ENCODE results near the gene FOXL3.

The FOXL3 gene

DNA sequence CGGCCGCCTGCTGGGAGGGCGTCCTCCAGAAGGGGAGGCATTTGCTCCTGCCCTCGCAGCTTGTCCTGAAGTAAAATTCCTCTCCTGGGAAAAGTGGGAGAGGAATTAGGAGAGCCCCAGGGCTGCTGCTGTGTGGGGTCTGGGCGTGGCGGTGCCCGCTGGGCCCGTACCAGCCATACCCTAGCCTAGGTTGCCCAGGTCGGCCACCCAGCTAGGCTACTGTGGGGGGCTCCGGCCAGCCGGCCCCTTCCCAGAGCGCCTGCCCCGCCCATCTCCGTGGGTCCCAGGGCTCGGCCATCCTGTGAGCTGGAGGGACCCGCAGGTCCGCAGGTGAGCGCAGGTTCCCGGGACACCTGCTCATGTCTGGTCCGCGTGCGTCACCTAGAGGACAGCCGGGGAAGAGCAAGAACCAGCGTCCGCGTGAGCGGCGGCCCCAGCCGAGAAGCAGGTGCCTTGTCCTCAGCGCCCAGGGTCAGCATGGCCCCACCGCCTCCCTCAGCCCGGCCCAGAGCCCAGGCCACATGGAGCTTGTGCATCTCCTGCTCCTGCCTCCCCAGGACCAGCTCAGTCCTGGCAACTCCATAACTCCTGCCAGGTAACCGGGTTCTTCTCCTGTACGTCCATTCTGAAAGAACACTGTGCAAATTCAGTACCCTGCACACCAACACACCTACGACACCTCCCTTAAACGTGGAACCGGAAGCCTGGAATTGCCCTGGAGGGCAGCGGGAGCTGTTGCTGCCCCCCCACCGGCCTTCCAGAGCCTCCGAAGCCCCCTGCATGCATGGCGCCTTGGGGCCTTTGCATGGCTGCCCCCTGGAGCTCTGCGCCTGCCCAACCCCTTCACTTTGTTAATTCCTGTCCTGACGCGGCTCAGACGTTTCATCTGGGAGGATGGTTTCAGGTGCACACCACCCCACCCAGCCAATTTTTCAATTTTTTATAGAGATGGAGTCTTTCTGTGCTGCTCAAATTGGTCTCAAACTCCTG, 22.8 kb upstream of the FOXL3 start:
- no peak for DNase-seq (ENCODE audit: low read depth in 2 of 2)

- no peak for DNase-seq (ENCODE audit: low read depth in 2 of 2)
These were observed 21.0 kb upstream of the FOXL3 start for GRCh38 chr7:268991-269390.

GRCh38 chr7:269721-270120, 20.2 kb upstream of the FOXL3 start:
- DNase-seq (ENCODE audit: low read depth in 2 of 2) = no peak

DNA sequence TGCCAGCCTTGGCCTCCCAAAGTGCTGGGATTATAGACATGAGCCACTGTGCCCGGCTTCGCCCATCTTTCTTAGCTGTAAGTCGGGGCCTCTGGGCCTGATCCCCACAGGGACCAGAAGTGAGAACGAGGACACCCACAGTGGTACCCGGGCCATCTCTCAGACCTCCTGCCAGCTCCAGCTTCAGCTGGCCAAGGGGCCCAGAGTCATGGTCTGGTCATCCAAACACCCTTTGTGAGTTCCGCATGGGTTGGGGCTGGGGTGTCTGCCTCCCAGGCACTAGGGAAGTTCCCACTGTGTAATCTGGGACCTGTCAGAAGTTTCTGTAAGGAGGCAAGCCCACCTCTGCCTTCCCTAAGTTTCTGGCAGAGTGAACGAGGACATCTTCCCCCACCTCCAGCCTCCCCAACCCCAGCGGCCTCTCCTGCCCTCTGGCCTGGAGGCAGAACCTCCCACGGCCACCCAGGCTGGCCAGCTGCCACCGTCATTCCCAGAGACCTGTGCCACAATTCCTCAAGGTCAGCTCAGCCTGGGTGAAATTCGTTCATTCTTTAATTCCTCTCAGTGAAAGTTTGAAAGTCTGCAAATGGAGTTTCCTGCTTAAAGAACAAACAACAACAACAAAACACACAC, 19.5 kb upstream of the FOXL3 start:
- no peak for DNase-seq (ENCODE audit: low read depth in 2 of 2)

- DNase-seq (ENCODE audit: low read depth in 2 of 2) = no peak
These were observed 18.5 kb upstream of the FOXL3 start for GRCh38 chr7:271266-272107.

- no peak for DNase-seq (ENCODE audit: low read depth in 2 of 2)
These were observed 17.8 kb upstream of the FOXL3 start for GRCh38 chr7:272108-272615.

GRCh38 chr7:272631-273030, 17.3 kb upstream of the FOXL3 start:
- no peak for DNase-seq (ENCODE audit: low read depth in 2 of 2)

- no peak for DNase-seq (ENCODE audit: low read depth in 2 of 2)
These were observed 16.6 kb upstream of the FOXL3 start for GRCh38 chr7:273327-273726.

DNA sequence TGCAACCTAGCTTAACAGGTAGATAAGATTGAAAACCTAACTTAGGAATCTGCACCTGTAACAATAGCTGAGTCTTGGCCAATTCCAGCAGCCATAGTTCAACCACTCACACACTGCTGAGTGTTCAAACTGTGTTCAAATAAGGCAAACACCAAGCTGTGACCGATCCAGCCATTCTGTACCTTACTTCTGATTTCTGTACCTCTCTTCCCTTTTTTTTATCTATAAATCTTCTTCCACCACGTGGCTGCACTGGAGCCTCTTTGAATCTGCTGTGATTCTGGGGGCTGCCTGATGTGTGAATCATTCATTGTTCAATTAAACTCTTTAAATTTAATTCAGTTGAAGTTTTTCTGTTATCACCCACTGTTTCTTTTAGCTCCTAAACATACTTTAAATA, 15.7 kb upstream of the FOXL3 start:
- DNase-seq (ENCODE audit: low read depth in 2 of 2) = no peak

GRCh38 chr7:276230-276835, 13.6 kb upstream of the FOXL3 start:
- DNase-seq (ENCODE audit: low read depth in 2 of 2) = no peak

- DNase-seq (ENCODE audit: low read depth in 2 of 2) = no peak
These were observed 12.7 kb upstream of the FOXL3 start for GRCh38 chr7:277228-277627.

- DNase-seq (ENCODE audit: low read depth in 2 of 2) = no peak
These were observed 11.9 kb upstream of the FOXL3 start for GRCh38 chr7:278081-278480.

GRCh38 chr7:279821-280220, 10.1 kb upstream of the FOXL3 start:
- DNase-seq (ENCODE audit: low read depth in 2 of 2) = no peak

DNA sequence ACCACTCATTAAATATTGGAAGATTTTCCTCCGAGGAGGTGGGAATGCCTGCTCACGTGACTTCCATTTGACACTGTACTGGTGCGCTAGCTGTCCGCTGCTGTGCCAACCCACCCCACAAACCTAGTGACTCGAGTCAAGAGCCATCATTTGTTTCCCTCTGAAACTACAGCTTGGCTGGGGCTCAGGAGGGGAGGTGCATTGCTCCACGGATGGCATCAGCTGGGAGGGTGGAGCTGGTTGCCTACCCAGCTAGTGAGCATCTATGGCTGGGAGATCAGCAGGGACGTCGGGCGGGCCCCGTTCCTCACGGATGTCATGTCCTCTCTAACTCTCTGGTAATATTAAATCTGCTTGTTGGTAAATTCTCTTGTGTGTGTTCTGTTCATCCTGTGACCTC, 9.5 kb upstream of the FOXL3 start:
- DNase-seq (ENCODE audit: low read depth in 2 of 2) = no peak

DNA sequence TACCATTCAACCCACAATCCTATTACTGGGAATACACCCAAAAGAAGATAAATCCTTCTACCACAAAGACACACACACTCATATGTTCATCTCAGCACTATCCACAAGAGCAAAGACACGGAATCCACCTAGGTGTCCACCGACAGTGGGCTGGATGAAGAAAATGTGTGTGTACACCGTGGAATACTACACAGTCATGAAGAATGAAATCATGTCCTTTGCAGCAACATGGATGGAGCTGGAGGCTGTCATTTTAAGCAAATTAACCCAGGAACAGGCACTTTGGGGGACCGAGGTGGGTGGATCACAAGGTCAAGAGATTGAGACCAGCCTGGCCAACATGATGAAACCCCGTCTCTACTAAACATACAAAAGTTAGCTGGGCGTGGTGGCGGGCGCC, 8.3 kb upstream of the FOXL3 start:
- no peak for DNase-seq (ENCODE audit: low read depth in 2 of 2)

DNA sequence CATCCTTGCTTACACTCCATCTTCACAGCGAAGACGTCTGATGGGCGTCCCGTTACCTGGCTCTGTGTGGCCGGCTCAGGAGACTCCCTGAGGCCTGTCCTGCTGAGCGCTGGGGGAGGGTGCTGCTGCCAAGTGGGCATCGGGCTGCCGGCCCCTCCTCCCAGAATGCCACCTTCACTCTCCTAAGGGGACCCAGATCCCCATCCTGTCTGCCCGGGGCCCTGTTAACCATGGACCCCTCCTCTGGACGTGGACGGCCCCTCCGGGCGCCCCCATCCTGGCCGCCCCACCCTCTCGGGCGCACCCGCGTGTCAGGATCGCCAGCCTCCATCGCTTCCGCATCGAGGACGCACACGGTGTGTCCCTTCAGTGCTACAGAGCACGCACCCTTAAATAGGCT, 7.3 kb upstream of the FOXL3 start:
- DNase-seq (ENCODE audit: low read depth in 2 of 2) = no peak

GRCh38 chr7:284762-285722, 4.9 kb upstream of the FOXL3 start:
- no peak for DNase-seq (ENCODE audit: low read depth in 2 of 2)

DNA sequence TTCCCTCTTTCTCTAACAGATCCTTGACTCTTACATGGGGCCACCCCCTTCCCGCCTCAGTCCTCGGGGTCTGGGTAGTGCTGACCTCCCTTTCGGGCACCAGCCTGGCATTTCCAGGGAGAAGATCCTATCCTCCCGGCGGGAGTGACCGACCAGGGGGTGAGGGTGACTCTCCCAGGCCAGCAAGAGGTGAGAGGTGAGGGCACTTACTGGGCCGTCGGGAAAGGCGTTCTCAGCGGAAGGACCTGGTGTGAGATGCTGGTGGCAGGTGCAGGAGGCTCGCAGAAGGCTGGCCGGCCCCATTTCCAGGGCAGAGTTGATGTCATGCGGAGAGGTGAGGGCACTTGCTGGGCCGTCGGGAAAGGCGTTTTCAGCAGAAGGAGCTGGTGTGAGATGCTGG, 4.2 kb upstream of the FOXL3 start:
- no peak for DNase-seq (ENCODE audit: low read depth in 2 of 2)

DNA sequence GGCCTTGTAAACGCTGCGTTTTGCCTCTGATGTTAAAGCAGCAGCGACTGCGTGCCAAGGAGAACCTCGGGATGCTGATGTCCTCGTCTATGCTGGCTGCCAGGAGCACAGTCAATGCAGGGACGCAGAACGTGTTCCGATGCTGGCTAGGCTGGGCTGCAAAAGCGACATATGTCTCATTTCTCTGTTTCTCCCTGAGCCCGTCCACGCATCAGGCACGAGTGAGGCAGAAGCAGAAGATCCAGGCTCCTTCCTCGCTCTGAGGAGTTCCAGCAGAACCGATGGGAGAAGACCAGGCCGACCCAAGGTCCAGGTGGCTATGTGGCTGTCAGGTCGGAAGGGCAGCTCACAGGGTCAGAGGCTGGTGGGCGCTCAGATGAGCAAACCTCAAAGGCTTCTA, 3.7 kb upstream of the FOXL3 start:
- no peak for DNase-seq (ENCODE audit: low read depth in 2 of 2)

GRCh38 chr7:288671-289101, 1.3 kb upstream of the FOXL3 start:
- no peak for DNase-seq (ENCODE audit: low read depth in 2 of 2)

All from stimulated activated CD8-positive, alpha-beta memory T cell treated with anti-CD3 and anti-CD28 coated beads, Interleukin-15, amount 100 ng/mL, for 4 hours (primary cell).